WI38 (cell line): Measurements from ENCODE around the gene PAFAH1B1.

ENCODE experiments used
- H3K4me3 ChIP-seq: 2 replicates; pipeline ENCODE4 v1.5.1; 2011; ENCODE audit warnings: low read depth, mild to moderate bottlenecking, control low read depth, low read length
- TF ChIP-seq, protein P1 (sequence below): IDR thresholded peaks from 2 replicates; pipeline ENCODE4 v1.5.1; 2012; ENCODE audit warnings: low read depth, mild to moderate bottlenecking, control low read depth, low read length

The PAFAH1B1 gene

DNA sequence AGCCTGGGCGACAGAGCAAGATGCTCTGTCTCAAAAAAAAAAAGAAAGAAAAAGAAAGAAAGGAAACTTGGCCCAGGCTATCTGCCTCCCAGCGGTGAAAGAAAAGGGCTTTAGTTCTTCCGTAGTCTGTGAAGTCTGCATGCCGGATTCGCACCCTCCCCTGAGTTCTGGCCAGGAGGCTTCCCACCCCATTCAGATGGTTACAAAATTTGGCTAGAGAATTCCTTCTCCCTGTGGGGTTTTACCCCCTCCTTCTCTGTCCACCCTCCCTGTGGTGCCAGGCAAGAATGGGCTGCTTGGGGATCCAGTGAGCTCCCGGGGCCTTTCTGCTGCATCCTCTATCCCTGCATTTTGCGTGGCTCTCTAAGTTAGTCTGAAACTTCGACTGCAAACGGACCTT lies 37.8 kb downstream of the PAFAH1B1 start:
- TF ChIP-seq, protein P1, sequence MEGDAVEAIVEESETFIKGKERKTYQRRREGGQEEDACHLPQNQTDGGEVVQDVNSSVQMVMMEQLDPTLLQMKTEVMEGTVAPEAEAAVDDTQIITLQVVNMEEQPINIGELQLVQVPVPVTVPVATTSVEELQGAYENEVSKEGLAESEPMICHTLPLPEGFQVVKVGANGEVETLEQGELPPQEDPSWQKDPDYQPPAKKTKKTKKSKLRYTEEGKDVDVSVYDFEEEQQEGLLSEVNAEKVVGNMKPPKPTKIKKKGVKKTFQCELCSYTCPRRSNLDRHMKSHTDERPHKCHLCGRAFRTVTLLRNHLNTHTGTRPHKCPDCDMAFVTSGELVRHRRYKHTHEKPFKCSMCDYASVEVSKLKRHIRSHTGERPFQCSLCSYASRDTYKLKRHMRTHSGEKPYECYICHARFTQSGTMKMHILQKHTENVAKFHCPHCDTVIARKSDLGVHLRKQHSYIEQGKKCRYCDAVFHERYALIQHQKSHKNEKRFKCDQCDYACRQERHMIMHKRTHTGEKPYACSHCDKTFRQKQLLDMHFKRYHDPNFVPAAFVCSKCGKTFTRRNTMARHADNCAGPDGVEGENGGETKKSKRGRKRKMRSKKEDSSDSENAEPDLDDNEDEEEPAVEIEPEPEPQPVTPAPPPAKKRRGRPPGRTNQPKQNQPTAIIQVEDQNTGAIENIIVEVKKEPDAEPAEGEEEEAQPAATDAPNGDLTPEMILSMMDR = no peak
- H3K4me3 ChIP-seq = no peak overlapping the region

- TF ChIP-seq, protein P1 = no peak
- no peak overlapping the region for H3K4me3 ChIP-seq
Observed at GRCh38 chr17:2634361-2634960, 41.0 kb downstream of the PAFAH1B1 start.

DNA sequence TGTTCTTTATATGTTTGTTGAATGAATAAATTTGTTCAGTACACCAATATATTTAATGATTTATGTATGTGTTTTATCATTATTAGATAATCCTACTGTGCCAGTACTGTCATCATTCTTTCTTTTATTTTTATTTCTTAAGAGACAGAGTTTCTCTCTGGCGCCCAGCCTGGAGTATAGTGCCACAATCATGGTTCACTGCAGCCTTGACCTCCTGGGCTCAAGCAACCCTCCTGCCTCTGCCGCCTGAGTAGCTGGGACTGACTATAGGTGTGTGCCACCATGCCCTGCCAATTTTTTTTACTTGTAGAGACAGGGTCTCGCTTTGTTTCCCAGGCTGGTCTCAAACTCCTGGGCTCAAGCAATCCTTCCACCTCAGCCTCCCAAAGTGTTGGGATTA lies 41.8 kb downstream of the PAFAH1B1 start:
- H3K4me3 ChIP-seq = no peak overlapping the region
- TF ChIP-seq, protein P1 = no peak

GRCh38 chr17:2635675-2636074 lies 42.2 kb downstream of the PAFAH1B1 start:
- TF ChIP-seq, protein P1 = no peak
- H3K4me3 ChIP-seq = no peak overlapping the region

DNA sequence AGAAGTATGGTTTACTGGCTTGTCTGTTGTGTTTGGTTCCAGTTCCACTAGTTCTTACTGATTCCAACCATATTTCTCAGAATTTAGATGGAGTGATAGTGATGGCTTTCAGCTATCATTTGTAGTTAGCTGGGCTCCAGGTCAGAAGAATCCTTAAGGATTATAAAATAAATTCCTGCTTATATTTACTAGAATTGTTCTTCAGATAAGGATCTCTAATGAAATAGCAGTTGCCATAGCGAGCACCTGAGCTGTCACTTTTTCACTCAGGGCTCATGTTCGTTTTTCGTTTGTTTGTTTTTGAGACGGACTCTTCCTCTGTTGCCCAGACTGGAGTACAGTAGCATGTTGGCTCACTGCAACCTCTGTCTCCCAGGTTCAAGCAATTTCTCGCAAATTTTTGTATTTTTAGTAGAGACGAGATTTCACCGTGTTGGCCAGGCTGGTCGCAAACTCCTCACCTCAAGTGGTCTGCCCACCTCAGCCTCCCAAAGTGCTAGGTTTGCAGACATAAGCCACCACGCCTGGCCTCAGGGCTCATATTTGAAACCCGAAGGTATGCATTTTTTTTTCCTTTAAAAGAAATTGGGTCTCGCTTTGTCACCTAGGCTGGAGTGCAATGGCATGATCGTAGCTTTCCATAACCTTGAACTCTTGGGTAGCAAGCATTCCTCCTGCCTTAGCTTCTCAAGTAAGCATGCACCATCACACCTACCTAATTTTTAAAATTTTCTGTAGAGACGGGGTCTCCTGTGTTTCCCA lies 42.9 kb downstream of the PAFAH1B1 start:
- TF ChIP-seq, protein P1 = no peak
- no peak overlapping the region for H3K4me3 ChIP-seq

DNA sequence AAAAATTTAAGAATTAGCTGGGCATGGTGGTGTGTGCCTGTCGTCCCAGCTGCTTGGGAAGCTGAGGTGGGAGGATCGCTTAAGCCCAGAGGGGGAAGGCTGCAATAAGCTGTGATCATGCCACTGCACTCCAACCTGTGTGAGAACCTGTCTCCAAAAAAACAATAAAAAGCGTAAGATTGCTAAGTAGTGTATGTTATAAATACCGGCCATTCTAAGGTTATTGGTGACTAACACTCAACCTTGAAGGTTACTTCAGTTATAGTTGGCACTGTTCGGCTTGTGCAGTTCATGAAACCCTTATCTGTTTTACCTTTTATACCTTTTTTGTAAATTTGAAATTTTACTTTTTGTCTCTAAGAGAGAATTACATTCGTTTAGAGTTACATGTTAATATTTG lies 44.0 kb downstream of the PAFAH1B1 start:
- H3K4me3 ChIP-seq = no peak overlapping the region
- TF ChIP-seq, protein P1 = no peak

DNA sequence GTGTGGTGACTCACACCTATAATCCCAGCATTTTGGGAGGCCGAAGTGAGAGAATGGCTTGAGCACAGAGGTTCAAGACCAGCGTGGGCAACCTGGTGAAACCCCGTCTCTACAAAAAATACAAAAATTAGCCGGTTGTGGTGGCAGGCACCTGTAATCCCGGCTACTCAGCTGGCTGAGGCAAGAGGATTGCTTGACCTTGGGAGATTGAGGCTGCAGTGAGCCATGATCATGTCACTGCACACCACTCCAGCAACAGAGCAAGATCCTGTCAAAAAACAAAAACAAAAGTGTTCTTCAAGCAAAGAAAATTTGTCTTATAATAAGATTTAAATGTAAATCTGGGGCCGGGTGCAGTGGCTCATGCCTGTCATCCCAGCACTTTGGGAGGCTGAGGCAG lies 51.5 kb downstream of the PAFAH1B1 start:
- no peak overlapping the region for H3K4me3 ChIP-seq
- TF ChIP-seq, protein P1 = no peak
